ENCODE measurements around the gene ECD. TPM values are rescaled to one million over a fixed set of nuclear protein-coding genes. Genes with fewer than 3 reads are reported as not detected.

ECD gene
- total RNA-seq, 1 experiment from 2014 or later: 25.4 TPM

DNA sequence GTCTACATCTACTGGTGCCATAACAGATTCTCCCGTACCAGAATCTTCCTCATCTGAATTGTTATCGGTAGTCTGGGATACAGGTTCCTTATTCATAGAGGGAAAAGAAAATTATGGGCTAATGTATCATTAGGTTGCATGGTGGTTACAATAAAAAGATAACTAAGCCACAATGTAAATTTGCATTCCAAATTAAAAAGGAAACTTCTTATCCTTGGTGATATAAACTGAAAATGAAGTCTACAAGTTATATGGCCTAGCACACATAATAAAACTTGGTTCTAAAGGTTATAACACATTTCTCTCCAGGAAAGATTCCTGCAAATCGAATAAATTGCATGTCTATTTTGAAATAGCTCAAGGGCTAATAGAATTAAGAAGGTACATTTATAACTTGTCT lies 33.1 kb downstream of the ECD start:
- H2AFZ ChIP-seq (ENCODE audit: low read depth, low read length, poor library complexity, severe bottlenecking): no peak overlapping the region
- DNase-seq (ENCODE audit: low read depth, low spot score) (no peak), ATAC-seq (no peak)
- TF ChIP-seq EZH2phosphoT487 (IDR thresholded peaks at IDR 0.05; ENCODE audit: borderline replicate concordance) (no peak), ELF1 (IDR thresholded peaks at IDR 0.05; ENCODE audit: borderline replicate concordance, low read depth) (no peak), RAD21 (IDR thresholded peaks at IDR 0.05; ENCODE audit: low read depth) (no peak), SP1 (IDR thresholded peaks at IDR 0.05; ENCODE audit: low read depth) (no peak)
- TF ChIP-seq, protein P1, sequence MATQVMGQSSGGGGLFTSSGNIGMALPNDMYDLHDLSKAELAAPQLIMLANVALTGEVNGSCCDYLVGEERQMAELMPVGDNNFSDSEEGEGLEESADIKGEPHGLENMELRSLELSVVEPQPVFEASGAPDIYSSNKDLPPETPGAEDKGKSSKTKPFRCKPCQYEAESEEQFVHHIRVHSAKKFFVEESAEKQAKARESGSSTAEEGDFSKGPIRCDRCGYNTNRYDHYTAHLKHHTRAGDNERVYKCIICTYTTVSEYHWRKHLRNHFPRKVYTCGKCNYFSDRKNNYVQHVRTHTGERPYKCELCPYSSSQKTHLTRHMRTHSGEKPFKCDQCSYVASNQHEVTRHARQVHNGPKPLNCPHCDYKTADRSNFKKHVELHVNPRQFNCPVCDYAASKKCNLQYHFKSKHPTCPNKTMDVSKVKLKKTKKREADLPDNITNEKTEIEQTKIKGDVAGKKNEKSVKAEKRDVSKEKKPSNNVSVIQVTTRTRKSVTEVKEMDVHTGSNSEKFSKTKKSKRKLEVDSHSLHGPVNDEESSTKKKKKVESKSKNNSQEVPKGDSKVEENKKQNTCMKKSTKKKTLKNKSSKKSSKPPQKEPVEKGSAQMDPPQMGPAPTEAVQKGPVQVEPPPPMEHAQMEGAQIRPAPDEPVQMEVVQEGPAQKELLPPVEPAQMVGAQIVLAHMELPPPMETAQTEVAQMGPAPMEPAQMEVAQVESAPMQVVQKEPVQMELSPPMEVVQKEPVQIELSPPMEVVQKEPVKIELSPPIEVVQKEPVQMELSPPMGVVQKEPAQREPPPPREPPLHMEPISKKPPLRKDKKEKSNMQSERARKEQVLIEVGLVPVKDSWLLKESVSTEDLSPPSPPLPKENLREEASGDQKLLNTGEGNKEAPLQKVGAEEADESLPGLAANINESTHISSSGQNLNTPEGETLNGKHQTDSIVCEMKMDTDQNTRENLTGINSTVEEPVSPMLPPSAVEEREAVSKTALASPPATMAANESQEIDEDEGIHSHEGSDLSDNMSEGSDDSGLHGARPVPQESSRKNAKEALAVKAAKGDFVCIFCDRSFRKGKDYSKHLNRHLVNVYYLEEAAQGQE (IDR thresholded peaks at IDR 0.05; ENCODE audit: low read depth): no peak
- TF ChIP-seq, protein P2, sequence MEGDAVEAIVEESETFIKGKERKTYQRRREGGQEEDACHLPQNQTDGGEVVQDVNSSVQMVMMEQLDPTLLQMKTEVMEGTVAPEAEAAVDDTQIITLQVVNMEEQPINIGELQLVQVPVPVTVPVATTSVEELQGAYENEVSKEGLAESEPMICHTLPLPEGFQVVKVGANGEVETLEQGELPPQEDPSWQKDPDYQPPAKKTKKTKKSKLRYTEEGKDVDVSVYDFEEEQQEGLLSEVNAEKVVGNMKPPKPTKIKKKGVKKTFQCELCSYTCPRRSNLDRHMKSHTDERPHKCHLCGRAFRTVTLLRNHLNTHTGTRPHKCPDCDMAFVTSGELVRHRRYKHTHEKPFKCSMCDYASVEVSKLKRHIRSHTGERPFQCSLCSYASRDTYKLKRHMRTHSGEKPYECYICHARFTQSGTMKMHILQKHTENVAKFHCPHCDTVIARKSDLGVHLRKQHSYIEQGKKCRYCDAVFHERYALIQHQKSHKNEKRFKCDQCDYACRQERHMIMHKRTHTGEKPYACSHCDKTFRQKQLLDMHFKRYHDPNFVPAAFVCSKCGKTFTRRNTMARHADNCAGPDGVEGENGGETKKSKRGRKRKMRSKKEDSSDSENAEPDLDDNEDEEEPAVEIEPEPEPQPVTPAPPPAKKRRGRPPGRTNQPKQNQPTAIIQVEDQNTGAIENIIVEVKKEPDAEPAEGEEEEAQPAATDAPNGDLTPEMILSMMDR (IDR thresholded peaks at IDR 0.05 in 2 of 3, conservative IDR thresholded peaks at IDR 0.05 in 1 of 3; ENCODE audit: borderline replicate concordance in 1 of 3, insufficient read depth in 1 of 3, low read depth in 2 of 3, low read length in 2 of 3): no peak
- H3K4me2 ChIP-seq (ENCODE audit: low read length): no peak overlapping the region
- H3K27ac ChIP-seq (ENCODE audit: low read depth, low read length): no peak overlapping the region
- intact Hi-C loops (cut with micrococcal nuclease): no loop called here
- no peak overlapping the region for H3K4me3 ChIP-seq (replicated peaks in 1 of 2; ENCODE audit: low read depth in 1 of 2, low read length in 2 of 2)
- peaks cover 40 to 67% of the 10 kb centered on the region in 2 experiments for H3K36me3 ChIP-seq (ENCODE audit: control insufficient read depth in 1 of 2, insufficient read depth in 2 of 2, low read length in 2 of 2)
- H3K4me1 ChIP-seq (ENCODE audit: control insufficient read depth in 1 of 2, insufficient read depth in 2 of 2, low read length in 2 of 2): no peaks in the 10 kb centered on the region; a peak in 1 of 4 replicates
- no peaks in the 10 kb centered on the region for H4K20me1 ChIP-seq (ENCODE audit: insufficient read depth)
- H3K9me2 ChIP-seq (ENCODE audit: insufficient read depth): no peaks in the 10 kb centered on the region
- no peak overlapping the region for H3K9ac ChIP-seq (ENCODE audit: low read length)
- BruUV-seq (replicated peaks): no TSS peak
- no peaks in the 10 kb centered on the region for H3K9me3 ChIP-seq (ENCODE audit: control insufficient read depth in 1 of 2, insufficient read depth in 1 of 2, low read depth in 1 of 2, low read length in 2 of 2)
- no peaks in the 10 kb centered on the region for H3K27me3 ChIP-seq (ENCODE audit: insufficient read depth, low read length)
- no peaks in the 10 kb centered on the region; the same call in 1 of the 2 replicates for H3K79me2 ChIP-seq (ENCODE audit: insufficient read depth, low read length)
- ChIA-PET POLR2A (no interaction called here), CTCF (no interaction called here), RAD21 (ENCODE audit: low non-redundant PET in 1 of 2, low total read pairs in 2 of 2, uncharacterized antibody in 2 of 2, unreplicated experiment in 2 of 2) (no interaction called here)

Data from HCT116 (cell line).